Measurements from ENCODE around the gene PSMD14. TPM values are rescaled to one million over a fixed set of nuclear protein-coding genes. Genes with fewer than 3 reads are reported as not detected.

PSMD14 gene
- total and polyA plus RNA-seq, 8 donors: 5.4 to 19.7 (median 15.0) TPM

DNA sequence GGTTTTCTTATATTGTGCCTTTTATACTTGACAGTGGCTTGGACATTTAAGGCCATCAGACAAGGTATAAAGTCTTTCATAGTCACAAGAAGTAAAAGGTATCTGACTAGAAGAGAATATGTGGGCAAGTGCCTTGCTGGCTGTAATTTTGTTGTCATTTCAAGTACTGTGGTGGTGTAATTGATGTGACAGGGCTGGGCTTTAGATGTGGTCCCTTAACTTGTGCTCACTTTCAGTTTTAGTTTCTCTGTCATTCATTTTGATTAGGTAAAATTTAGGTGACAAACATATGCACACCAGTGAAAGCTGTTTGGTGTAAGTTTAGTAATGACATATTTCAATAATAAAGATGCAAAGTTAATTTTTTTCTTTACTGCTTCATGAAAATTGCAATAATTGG lies 76.6 kb downstream of the PSMD14 start:
- TF ChIP-seq, protein P1, sequence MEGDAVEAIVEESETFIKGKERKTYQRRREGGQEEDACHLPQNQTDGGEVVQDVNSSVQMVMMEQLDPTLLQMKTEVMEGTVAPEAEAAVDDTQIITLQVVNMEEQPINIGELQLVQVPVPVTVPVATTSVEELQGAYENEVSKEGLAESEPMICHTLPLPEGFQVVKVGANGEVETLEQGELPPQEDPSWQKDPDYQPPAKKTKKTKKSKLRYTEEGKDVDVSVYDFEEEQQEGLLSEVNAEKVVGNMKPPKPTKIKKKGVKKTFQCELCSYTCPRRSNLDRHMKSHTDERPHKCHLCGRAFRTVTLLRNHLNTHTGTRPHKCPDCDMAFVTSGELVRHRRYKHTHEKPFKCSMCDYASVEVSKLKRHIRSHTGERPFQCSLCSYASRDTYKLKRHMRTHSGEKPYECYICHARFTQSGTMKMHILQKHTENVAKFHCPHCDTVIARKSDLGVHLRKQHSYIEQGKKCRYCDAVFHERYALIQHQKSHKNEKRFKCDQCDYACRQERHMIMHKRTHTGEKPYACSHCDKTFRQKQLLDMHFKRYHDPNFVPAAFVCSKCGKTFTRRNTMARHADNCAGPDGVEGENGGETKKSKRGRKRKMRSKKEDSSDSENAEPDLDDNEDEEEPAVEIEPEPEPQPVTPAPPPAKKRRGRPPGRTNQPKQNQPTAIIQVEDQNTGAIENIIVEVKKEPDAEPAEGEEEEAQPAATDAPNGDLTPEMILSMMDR (IDR thresholded peaks at IDR 0.05): no peak
- FAIRE-seq: no peak
- Histone ChIP-seq H3K4me1 (no peaks in the 10 kb centered on the region), H3K9me3 (no peaks in the 10 kb centered on the region), H3K36me3 (no peaks in the 10 kb centered on the region), H3K27ac (no peak overlapping the region), H3K27me3 (no peaks in the 10 kb centered on the region), H3K4me3 (no peak overlapping the region)
- ATAC-seq: no peak
- DNase-seq: no peak
- intact Hi-C loops (cut with DNase I): no loop called here

DNA sequence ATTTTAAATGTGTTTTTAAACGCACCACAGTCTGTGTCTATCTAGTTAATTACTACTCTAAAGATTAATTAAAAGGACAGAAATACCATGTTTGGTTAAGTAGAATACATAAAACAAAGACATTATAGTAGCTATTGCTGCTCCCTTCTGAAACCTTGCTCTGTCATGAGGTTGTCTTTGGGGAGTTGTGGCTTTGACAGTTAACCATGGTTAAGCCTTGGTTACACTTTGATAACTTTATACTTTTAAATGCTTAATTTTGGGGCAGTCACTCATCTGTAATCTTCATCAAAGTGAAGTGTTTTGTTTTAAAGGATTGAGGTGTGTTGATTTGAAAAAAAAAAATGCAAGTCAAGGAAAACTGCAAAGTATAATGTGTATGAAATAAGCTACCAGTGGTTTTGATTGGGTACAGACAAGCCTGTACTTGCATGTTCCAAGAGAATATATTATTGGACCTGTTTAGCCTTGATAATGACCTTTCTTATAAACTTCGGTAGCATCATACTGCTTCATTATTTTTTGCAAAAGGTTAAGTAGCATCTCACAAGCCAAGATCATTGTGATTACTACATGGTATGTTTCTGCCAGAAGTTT lies 78.1 kb downstream of the PSMD14 start:
- no peaks in the 10 kb centered on the region for H3K36me3 ChIP-seq
- FAIRE-seq (no peak), DNase-seq (no peak), ATAC-seq (no peak)
- H3K27me3 ChIP-seq: no peaks in the 10 kb centered on the region
- no peak overlapping the region for H3K4me3 ChIP-seq
- TF ChIP-seq, protein P1 (IDR thresholded peaks at IDR 0.05): no peak
- H3K9me3 ChIP-seq: no peaks in the 10 kb centered on the region
- no peak overlapping the region for H3K27ac ChIP-seq
- H3K4me1 ChIP-seq: no peaks in the 10 kb centered on the region
- intact Hi-C loops (cut with DNase I): no loop called here
- WGBS, 2 donors: 93 to 94% methylated on average over 2 of the region's 2 CpGs

DNA sequence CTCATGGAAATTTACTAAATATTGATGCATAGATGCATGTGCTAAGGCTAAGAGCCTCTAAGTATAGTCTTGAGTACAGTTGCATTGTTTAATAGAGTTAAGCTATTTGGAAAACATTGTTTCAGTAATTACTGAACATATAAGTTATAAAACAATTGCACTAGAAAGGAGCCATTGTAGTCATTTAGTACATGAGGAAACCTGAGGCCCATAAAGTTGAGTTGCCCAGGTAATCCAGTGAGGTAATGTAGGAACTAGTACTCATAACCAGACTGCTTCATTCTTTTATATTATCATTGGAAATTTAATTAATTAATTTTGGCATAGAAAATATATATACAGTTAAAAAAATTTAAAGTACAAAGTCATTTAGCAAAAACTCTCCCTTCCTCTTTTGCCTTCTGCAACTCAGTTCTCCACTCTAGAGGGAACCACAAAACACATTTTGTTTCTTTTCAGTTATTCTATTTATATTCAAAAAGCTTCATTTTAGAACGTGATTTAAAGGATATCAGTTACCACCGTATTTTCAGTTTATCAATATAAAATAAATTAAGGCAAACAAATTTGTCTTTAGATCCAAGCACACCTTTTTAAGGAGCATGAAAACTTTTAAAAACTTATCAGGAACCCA lies 80.0 kb downstream of the PSMD14 start:
- Histone ChIP-seq H3K36me3 (no peaks in the 10 kb centered on the region), H3K9me3 (no peaks in the 10 kb centered on the region), H3K27ac (no peak overlapping the region), H3K27me3 (no peaks in the 10 kb centered on the region), H3K4me1 (no peaks in the 10 kb centered on the region), H3K4me3 (no peak overlapping the region)
- TF ChIP-seq, protein P1 (IDR thresholded peaks at IDR 0.05): no peak
- peak; percentile 49 for FAIRE-seq
- DNase-seq: no peak
- 86 to 88% methylated on average over 2 of the region's 2 CpGs for WGBS, 2 donors
- ATAC-seq: no peak
- intact Hi-C loops (cut with DNase I): no loop called here

DNA sequence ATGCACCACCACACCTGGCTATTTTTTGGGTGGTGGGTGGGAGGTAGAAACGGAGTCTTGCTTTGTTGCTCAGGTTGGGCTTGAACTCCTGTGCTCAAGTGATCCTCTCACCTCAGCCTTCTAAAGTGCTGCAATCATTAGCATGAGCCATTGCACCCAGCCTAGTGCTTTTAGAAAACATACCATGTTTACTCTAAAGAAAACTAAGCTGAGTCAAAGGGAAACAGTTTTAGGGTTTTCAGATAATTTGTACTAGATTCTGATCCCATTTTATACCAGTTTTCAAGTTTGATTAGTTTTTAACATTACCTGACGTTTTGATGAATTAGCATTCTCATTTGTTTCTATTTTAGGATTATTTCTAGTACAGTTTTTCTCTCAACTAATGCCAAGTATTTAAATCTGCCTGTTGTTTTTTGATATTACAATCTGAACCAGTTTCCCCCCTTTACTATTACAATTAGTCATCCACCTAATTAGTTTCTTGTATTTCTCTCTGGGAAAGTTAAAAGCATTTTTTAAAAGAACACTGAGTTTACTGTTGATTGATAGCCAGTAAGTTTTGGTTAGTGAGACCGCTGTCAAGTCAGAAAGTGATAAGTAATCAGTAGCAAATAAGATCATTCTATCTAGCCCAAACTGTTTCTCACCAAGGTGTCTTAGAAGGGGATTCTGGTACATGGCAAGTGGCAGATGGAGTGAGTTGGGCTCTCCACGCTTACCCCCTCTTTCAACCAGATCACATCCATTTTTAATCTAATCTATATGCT lies 83.7 kb downstream of the PSMD14 start:
- DNase-seq (no peak), ATAC-seq (no peak), FAIRE-seq (no peak)
- Histone ChIP-seq H3K27me3 (no peaks in the 10 kb centered on the region), H3K9me3 (no peaks in the 10 kb centered on the region), H3K4me1 (no peaks in the 10 kb centered on the region), H3K27ac (no peak overlapping the region), H3K36me3 (peaks cover 0 to 18% (median 5%) of the 10 kb centered on the region in 3 donors), H3K4me3 (no peak overlapping the region)
- intact Hi-C loops (cut with DNase I): no loop called here
- WGBS, 2 donors: 93% methylated on average over 4 of the region's 4 CpGs
- TF ChIP-seq, protein P1 (IDR thresholded peaks at IDR 0.05): no peak

DNA sequence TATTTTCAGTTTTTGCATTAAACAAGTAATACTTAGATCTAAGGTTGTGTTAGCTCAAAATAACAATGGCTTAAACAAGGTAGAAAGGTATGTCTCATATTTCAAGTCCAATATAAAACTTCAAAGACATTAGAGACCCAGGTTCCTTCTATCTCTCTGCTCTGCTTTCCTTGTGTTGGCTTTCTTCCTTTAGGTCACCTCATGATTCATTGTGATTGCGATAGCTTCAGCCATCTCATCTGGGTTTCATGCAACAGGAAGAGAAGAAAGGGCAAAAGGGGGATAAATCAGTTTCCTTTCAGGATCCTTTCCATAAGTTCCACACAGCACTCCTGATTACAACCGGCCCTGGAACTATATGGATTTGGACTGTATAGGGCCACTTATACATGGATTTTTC lies 91.9 kb downstream of the PSMD14 start:
- ATAC-seq (no peak), FAIRE-seq (no peak), DNase-seq (no peak)
- WGBS, 2 donors: 97 to 100% methylated on average over 2 of the region's 2 CpGs
- Histone ChIP-seq H3K4me1 (no peaks in the 10 kb centered on the region), H3K27me3 (no peaks in the 10 kb centered on the region), H3K9me3 (no peaks in the 10 kb centered on the region), H3K27ac (no peak overlapping the region), H3K36me3 (peaks cover 0 to 16% (median 5%) of the 10 kb centered on the region in 3 donors), H3K4me3 (no peak overlapping the region)
- TF ChIP-seq, protein P1 (IDR thresholded peaks at IDR 0.05): no peak
- intact Hi-C loops (cut with DNase I): no loop called here
